ENCODE data around the gene ANXA11. TPM values are rescaled to one million over a fixed set of nuclear protein-coding genes. Genes with fewer than 3 reads are reported as not detected.
"Not testable (repeated sequence)": the region's sequence is repeated elsewhere in the genome, so short reads cannot be mapped to it uniquely, and the experiment has no call there.

ANXA11 gene
- total and polyA plus RNA-seq, 2 donors (not counting 1 experiment from before 2014, with no cell fraction given) = 88.3 to 177 TPM

- H3K27me3 ChIP-seq (replicated peaks in 1 of 4; ENCODE audit: control extremely low read depth in 1 of 4, control insufficient read depth in 3 of 4, insufficient read depth in 4 of 4, low read length in 3 of 4); H3K4me3 Mint-ChIP-seq; H3K27ac ChIP-seq (ENCODE audit: low read length in 2 of 2); H3K79me2 ChIP-seq (ENCODE audit: control insufficient read depth, insufficient read depth, low read length); H4K20me1 ChIP-seq (ENCODE audit: control insufficient read depth, insufficient read depth, low read length, poor library complexity, severe bottlenecking); H3K9me3 Mint-ChIP-seq (ENCODE audit: insufficient read depth); H3K9ac ChIP-seq (ENCODE audit: low read length); H3K9me3 ChIP-seq (ENCODE audit: control extremely low read depth in 1 of 3, control insufficient read depth in 2 of 3, insufficient read depth in 1 of 3, low read length in 2 of 3); H3K4me2 ChIP-seq (replicated peaks; ENCODE audit: low read depth, low read length, poor library complexity, severe bottlenecking); H3K36me3 ChIP-seq (replicated peaks in 1 of 2; ENCODE audit: control extremely low read depth in 1 of 2, control insufficient read depth in 1 of 2, extremely low read depth in 1 of 2, insufficient read depth in 2 of 2, low read length in 1 of 2); intact Hi-C loops (cut with micrococcal nuclease); DNase-seq; H2AFZ ChIP-seq (ENCODE audit: insufficient read depth, low read depth, low read length, poor library complexity, severe bottlenecking); ATAC-seq (ENCODE audit: low read depth); H3K4me1 Mint-ChIP-seq; H3K27me3 Mint-ChIP-seq; H3K4me1 ChIP-seq (ENCODE audit: control insufficient read depth in 2 of 2, insufficient read depth in 2 of 2, low read length in 2 of 2); H3K27ac Mint-ChIP-seq; H3K4me3 ChIP-seq (ENCODE audit: control extremely low read depth in 1 of 5, extremely low read depth in 1 of 5, insufficient read depth in 1 of 5, low read depth in 2 of 5, low read length in 4 of 5); POLR2A ChIA-PET: not testable (repeated sequence)
- WGBS (ENCODE audit: insufficient coverage) = 67% methylated on average over 1 of the region's 5 CpGs
- CTCF ChIA-PET = interaction anchor here (1.4 kb wide), 1 partner anchor 70 kb away, joined by 5 read pairs; no protein-coding TSS in a partner anchor
Measured at GRCh38 chr10:80214368-80214982, 9.1 kb upstream of the ANXA11 start.

DNA sequence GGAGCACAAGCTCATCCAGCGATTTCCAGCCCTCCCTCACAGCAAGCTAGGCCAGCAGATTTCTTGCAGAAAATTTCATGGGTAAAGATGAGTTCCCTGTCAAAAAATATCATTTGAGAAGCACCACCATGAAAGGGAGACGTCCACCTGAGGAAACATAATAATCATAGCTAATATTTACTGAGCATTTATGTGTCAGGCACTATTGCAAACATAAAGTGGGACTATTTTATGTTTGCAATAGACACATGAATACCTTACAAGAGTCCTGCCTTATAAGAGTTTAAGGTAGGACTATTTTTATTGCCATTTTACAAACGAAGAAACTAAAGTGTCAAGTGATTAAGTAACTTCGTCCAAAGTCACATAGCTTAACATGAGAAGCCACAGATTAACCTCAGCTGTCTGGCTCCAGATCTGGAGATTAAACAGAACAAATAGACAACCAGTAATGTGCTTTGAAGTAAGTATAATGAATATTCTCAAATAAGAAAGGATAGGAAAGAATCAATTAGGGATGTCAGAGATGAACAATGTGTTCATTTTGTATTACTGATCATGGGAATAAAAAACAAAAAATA is 7.3 kb upstream of the ANXA11 start:
- H3K4me3 Mint-ChIP-seq; H3K36me3 ChIP-seq (replicated peaks in 1 of 2; ENCODE audit: control extremely low read depth in 1 of 2, control insufficient read depth in 1 of 2, extremely low read depth in 1 of 2, insufficient read depth in 2 of 2, low read length in 1 of 2); H3K9me3 ChIP-seq (ENCODE audit: control extremely low read depth in 1 of 3, control insufficient read depth in 2 of 3, insufficient read depth in 1 of 3, low read length in 2 of 3); DNase-seq; H2AFZ ChIP-seq (ENCODE audit: insufficient read depth, low read depth, low read length, poor library complexity, severe bottlenecking); intact Hi-C loops (cut with micrococcal nuclease); H3K27ac Mint-ChIP-seq; H3K27ac ChIP-seq (ENCODE audit: low read length in 2 of 2); H3K4me1 Mint-ChIP-seq; ATAC-seq (ENCODE audit: low read depth); H3K4me3 ChIP-seq (ENCODE audit: control extremely low read depth in 1 of 5, extremely low read depth in 1 of 5, insufficient read depth in 1 of 5, low read depth in 2 of 5, low read length in 4 of 5); POLR2A ChIA-PET; H3K27me3 Mint-ChIP-seq; H3K9me3 Mint-ChIP-seq (ENCODE audit: insufficient read depth); H4K20me1 ChIP-seq (ENCODE audit: control insufficient read depth, insufficient read depth, low read length, poor library complexity, severe bottlenecking); H3K79me2 ChIP-seq (ENCODE audit: control insufficient read depth, insufficient read depth, low read length); H3K4me2 ChIP-seq (replicated peaks; ENCODE audit: low read depth, low read length, poor library complexity, severe bottlenecking); H3K27me3 ChIP-seq (replicated peaks in 1 of 4; ENCODE audit: control extremely low read depth in 1 of 4, control insufficient read depth in 3 of 4, insufficient read depth in 4 of 4, low read length in 3 of 4); H3K4me1 ChIP-seq (ENCODE audit: control insufficient read depth in 2 of 2, insufficient read depth in 2 of 2, low read length in 2 of 2); H3K9ac ChIP-seq (ENCODE audit: low read length): not testable (repeated sequence)
- CTCF ChIA-PET = interaction anchor here (0.8 to 1.2 kb wide), 2 partner anchors 47 to 69 kb away, joined by 4 read pairs; no protein-coding TSS in a partner anchor
- no CpG with 5 or more reads among the region's 4 CpGs for WGBS (ENCODE audit: insufficient coverage)

Measured in B cell (primary cell).